Upper lobe of left lung (tissue), 6 donors: Measurements from ENCODE around the gene MSH3. TPM values are rescaled to one million over a fixed set of nuclear protein-coding genes. Genes with fewer than 3 reads are reported as not detected.

ENCODE experiments used
- ATAC-seq, 2 donors: fragments of 200-7000 bp; cut with Tn5 transposase; one replicate each; pipeline ENCODE4 v1.9.1; 2022; ENCODE audit warnings: mild to moderate bottlenecking in 2 of 2, moderate library complexity in 2 of 2; ENCODE audit not compliant: low FRiP score in 2 of 2
- DNase-seq, 2 donors: peaks; one replicate each; pipeline ENCODE4 v3.0.0-alpha.2; 2019 to 2020
- H3K27ac ChIP-seq, 4 donors: fragments of 200-600 bp; sonication (generic); one replicate each; pipeline ENCODE4 v1.5.1; 2016 to 2019
- H3K27me3 ChIP-seq, 4 donors: fragments of 200-600 bp; sonication (generic); one replicate each; pipeline ENCODE4 v1.5.1; 2017 to 2019
- H3K36me3 ChIP-seq, 4 donors: fragments of 200-600 bp; sonication (generic); one replicate each; pipeline ENCODE4 v1.5.1; 2016 to 2019
- H3K4me1 ChIP-seq, 4 donors: fragments of 200-600 bp; sonication (generic); one replicate each; pipeline ENCODE4 v1.5.1; 2018 to 2019
- H3K4me3 ChIP-seq, 4 donors: fragments of 200-600 bp; sonication (generic); one replicate each; pipeline ENCODE4 v1.5.1; 2017 to 2019; ENCODE audit warnings: mild to moderate bottlenecking in 2 of 4, moderate library complexity in 1 of 4
- H3K9me3 ChIP-seq, 4 donors: fragments of 200-600 bp; sonication (generic); one replicate each; pipeline ENCODE4 v1.5.1; 2018 to 2019
- CTCF ChIP-seq, 6 experiments: fragments of 450-650 bp in 4 of 6; fragments of 200-600 bp in 2 of 6; sonication (generic) in 2 of 6; IDR thresholded peaks; one replicate each; pipeline ENCODE4 v1.5.1; 2016 to 2019; ENCODE audit warnings: antibody characterized with exemption in 6 of 6
- EP300 ChIP-seq, 4 donors: sonication (generic); formaldehyde crosslinking; IDR thresholded peaks; one replicate each; pipeline ENCODE4 v1.5.1; 2017; ENCODE audit warnings: antibody characterized with exemption in 4 of 4, control low read depth in 2 of 4
- POLR2A ChIP-seq, 4 donors: fragments of 450-650 bp; IDR thresholded peaks; one replicate each; pipeline ENCODE4 v1.5.1; 2016 to 2017; ENCODE audit warnings: antibody characterized with exemption in 4 of 4, mild to moderate bottlenecking in 2 of 4
- POLR2AphosphoS5 ChIP-seq, 2 donors: sonication (generic); formaldehyde crosslinking; IDR thresholded peaks; one replicate each; pipeline ENCODE4 v1.5.1; 2017; ENCODE audit warnings: antibody characterized with exemption in 2 of 2
- WGBS, 2 donors: methylation state at CpG; one replicate each; pipeline ENCODE4 v1.1.5; 2017 to 2018; 5-methylcytosine and 5-hydroxymethylcytosine counted together
- total RNA-seq, 6 donors: library from RNA; depleted of rRNA in 4 of 6; stranded (reverse); fragments of >200 nt in 4 of 6; gene quantifications; one replicate each; pipeline versions ENCODE4 v1.1.0 to v1.2.1, GENCODE V29; 2016 to 2021
- donor health status: DM: no; HTN: no; CAD: no; lungs with moderate emphysema.
- donor health status: DM: no; HTN: yes; CAD: no; lungs with severe emphysema.

Gene MSH3
- total RNA-seq, 6 donors from 2014 or later, result 9.0 to 17.3 (median 12.5) TPM

GRCh38 chr5:80753712-80754111 is 99.3 kb downstream of the MSH3 start:
- Histone ChIP-seq H3K4me1 (no peaks in the 10 kb centered on the region), H3K27me3 (no peaks in the 10 kb centered on the region)
- DNase-seq, result no peak

GRCh38 chr5:80754900-80755299 is 100.4 kb downstream of the MSH3 start:
- TF ChIP-seq POLR2AphosphoS5 (IDR thresholded peaks at IDR 0.05), result no peak
- no peak for TF ChIP-seq EP300 (IDR thresholded peaks at IDR 0.05)
- no peak for TF ChIP-seq POLR2A (IDR thresholded peaks at IDR 0.05)
- no peak for TF ChIP-seq CTCF (IDR thresholded peaks at IDR 0.05)
- Histone ChIP-seq H3K36me3 (peaks cover 0 to 8% (median 0%) of the 10 kb centered on the region in 4 donors), H3K4me3 (no peak overlapping the region), H3K9me3 (no peaks in the 10 kb centered on the region), H3K27ac (peak overlapping the region in 1 of 4 donors; percentile 22), H3K4me1 (no peaks in the 10 kb centered on the region), H3K27me3 (no peaks in the 10 kb centered on the region)
- ATAC-seq, result peak in 1 of 2 donors; percentile 62
- 59% methylated on average over 7 of the region's 7 CpGs for WGBS, 2 donors
- no peak for DNase-seq

More at GRCh38 chr5:80753712-80754111, 99.3 kb downstream of the MSH3 start:
- TF ChIP-seq EP300 (IDR thresholded peaks at IDR 0.05) (no peak), CTCF (IDR thresholded peaks at IDR 0.05) (no peak), POLR2AphosphoS5 (IDR thresholded peaks at IDR 0.05) (no peak), POLR2A (IDR thresholded peaks at IDR 0.05) (no peak)
- no peak overlapping the region for H3K4me3 ChIP-seq
- peaks cover 0 to 12% (median 0%) of the 10 kb centered on the region in 4 donors for H3K36me3 ChIP-seq
- WGBS, 2 donors, result 75 to 83% methylated on average over 4 of the region's 4 CpGs
- no peaks in the 10 kb centered on the region for H3K9me3 ChIP-seq
- ATAC-seq, result no peak
- no peak overlapping the region for H3K27ac ChIP-seq

GRCh38 chr5:80755626-80756025 is 101.2 kb downstream of the MSH3 start:
- H3K9me3 ChIP-seq, result no peaks in the 10 kb centered on the region
- no peaks in the 10 kb centered on the region for H3K27me3 ChIP-seq
- no peak for TF ChIP-seq EP300 (IDR thresholded peaks at IDR 0.05)
- TF ChIP-seq CTCF (IDR thresholded peaks at IDR 0.05), result no peak
- TF ChIP-seq POLR2AphosphoS5 (IDR thresholded peaks at IDR 0.05), result no peak
- no peak for TF ChIP-seq POLR2A (IDR thresholded peaks at IDR 0.05)
- H3K4me3 ChIP-seq, result no peak overlapping the region
- H3K4me1 ChIP-seq, result no peaks in the 10 kb centered on the region
- ATAC-seq (no peak), DNase-seq (no peak)
- 52% methylated on average over 3 of the region's 3 CpGs for WGBS, 2 donors
- H3K27ac ChIP-seq, result peak overlapping the region in 1 of 4 donors; percentile 22
- H3K36me3 ChIP-seq, result peaks cover 0 to 8% (median 0%) of the 10 kb centered on the region in 4 donors

- ATAC-seq, result no peak
- Histone ChIP-seq H3K4me1 (no peaks in the 10 kb centered on the region), H3K9me3 (no peaks in the 10 kb centered on the region), H3K27ac (no peak overlapping the region), H3K27me3 (no peaks in the 10 kb centered on the region), H3K36me3 (peaks cover 0 to 8% (median 0%) of the 10 kb centered on the region in 4 donors), H3K4me3 (no peak overlapping the region)
- TF ChIP-seq EP300 (IDR thresholded peaks at IDR 0.05), result no peak
- no peak for TF ChIP-seq POLR2AphosphoS5 (IDR thresholded peaks at IDR 0.05)
- TF ChIP-seq CTCF (IDR thresholded peaks at IDR 0.05), result no peak
- no peak for TF ChIP-seq POLR2A (IDR thresholded peaks at IDR 0.05)
- WGBS, 2 donors, result 92 to 96% methylated on average over 1 of the region's 1 CpG
- no peak for DNase-seq
Measured at GRCh38 chr5:80756292-80756691, 101.8 kb downstream of the MSH3 start.

- Histone ChIP-seq H3K4me3 (no peak overlapping the region), H3K27me3 (no peaks in the 10 kb centered on the region), H3K36me3 (peaks cover 0 to 8% (median 0%) of the 10 kb centered on the region in 4 donors), H3K4me1 (no peaks in the 10 kb centered on the region), H3K9me3 (no peaks in the 10 kb centered on the region), H3K27ac (no peak overlapping the region)
- DNase-seq (no peak), ATAC-seq (no peak)
- TF ChIP-seq EP300 (IDR thresholded peaks at IDR 0.05) (no peak), POLR2AphosphoS5 (IDR thresholded peaks at IDR 0.05) (no peak), POLR2A (IDR thresholded peaks at IDR 0.05) (no peak), CTCF (IDR thresholded peaks at IDR 0.05) (no peak)
- 68 to 71% methylated on average over 1 of the region's 1 CpG for WGBS, 2 donors
Measured at GRCh38 chr5:80757290-80757689, 102.8 kb downstream of the MSH3 start.
